OCI-LY1 (cell line): ENCODE measurements around the gene AAK1.

Experiments
- H2AFZ ChIP-seq: fragments of 200-600 bp; sonication (generic), shearing (Covaris generic); 2 replicates; pipeline ENCODE4 v1.6.0; 2014; ENCODE audit warnings: antibody characterized with exemption, mild to moderate bottlenecking, low read length
- H3F3A ChIP-seq: fragments of 200-600 bp; sonication (generic), shearing (Covaris generic); 2 replicates; pipeline ENCODE4 v1.6.0; 2014; ENCODE audit warnings: mild to moderate bottlenecking, antibody characterized with exemption, low read length, moderate library complexity; ENCODE audit not compliant: insufficient read depth
- H3K27ac ChIP-seq: fragments of 200-600 bp; sonication (generic); 2 replicates; pipeline ENCODE4 v1.5.1; 2014; ENCODE audit warnings: low read length, mixed run types, mild to moderate bottlenecking, low read depth; ENCODE audit not compliant: poor library complexity, severe bottlenecking
- H3K27me3 ChIP-seq: fragments of 200-600 bp; sonication (generic); 2 replicates; pipeline ENCODE4 v1.6.0; 2014; ENCODE audit warnings: antibody characterized with exemption, mild to moderate bottlenecking, low read length, moderate library complexity; ENCODE audit not compliant: insufficient read depth
- H3K36me3 ChIP-seq: fragments of 200-600 bp; sonication (generic); 2 replicates; pipeline ENCODE4 v1.6.1; 2014; ENCODE audit warnings: mild to moderate bottlenecking, antibody characterized with exemption, low read length, moderate library complexity, mixed read lengths; ENCODE audit not compliant: insufficient read depth
- H3K4me1 ChIP-seq: fragments of 200-600 bp; sonication (generic); 2 replicates; pipeline ENCODE4 v1.5.1; 2014; ENCODE audit warnings: mild to moderate bottlenecking, low read length, moderate library complexity; ENCODE audit not compliant: insufficient read depth, severe bottlenecking
- H3K4me2 ChIP-seq: fragments of 200-600 bp; sonication (generic), shearing (Covaris generic); 2 replicates; pipeline ENCODE4 v1.6.1; 2014; ENCODE audit warnings: low read length
- H3K4me3 ChIP-seq: fragments of 200-600 bp; sonication (generic); 2 replicates; pipeline ENCODE4 v1.5.1; 2014; ENCODE audit warnings: low read length, low read depth, mild to moderate bottlenecking, mixed read lengths; ENCODE audit not compliant: poor library complexity, severe bottlenecking
- H3K79me2 ChIP-seq: fragments of 200-600 bp; shearing (Covaris generic); 2 replicates; pipeline ENCODE4 v1.6.1; 2016; ENCODE audit warnings: mixed run types, low read length, mixed read lengths; ENCODE audit not compliant: insufficient read depth
- H3K9ac ChIP-seq: fragments of 200-600 bp; sonication (generic), shearing (Covaris generic); 2 replicates; pipeline ENCODE4 v1.6.1; 2014; ENCODE audit warnings: mild to moderate bottlenecking, low read length, mixed read lengths
- H3K9me2 ChIP-seq: fragments of 200-600 bp; sonication (generic), shearing (Covaris generic); 2 replicates; pipeline ENCODE4 v1.6.1; 2014; ENCODE audit warnings: low read depth, mild to moderate bottlenecking, low read length, mixed read lengths
- H3K9me3 ChIP-seq: fragments of 200-600 bp; shearing (Covaris generic); 2 replicates; pipeline ENCODE4 v1.6.1; 2014; ENCODE audit warnings: low read length, mixed read lengths
- H4K20me1 ChIP-seq: fragments of 200-600 bp; sonication (generic), shearing (Covaris generic); 2 replicates; pipeline ENCODE4 v1.6.0; 2016; ENCODE audit warnings: mild to moderate bottlenecking, low read length; ENCODE audit not compliant: insufficient read depth
- CTCF ChIP-seq: fragments of 200-600 bp; sonication (generic), shearing (Covaris generic); IDR thresholded peaks from 2 replicates; pipeline ENCODE4 v1.5.1; 2017; ENCODE audit warnings: mild to moderate bottlenecking, antibody characterized with exemption, low read length, moderate library complexity, mixed read lengths
- EZH2 ChIP-seq: fragments of 200-600 bp; sonication (generic), shearing (Covaris generic); IDR thresholded peaks from 2 replicates; pipeline ENCODE4 v1.8.0; 2017; ENCODE audit warnings: borderline replicate concordance, mixed run types, mild to moderate bottlenecking, antibody characterized with exemption, low read length, moderate library complexity, mixed read lengths

The AAK1 gene

DNA sequence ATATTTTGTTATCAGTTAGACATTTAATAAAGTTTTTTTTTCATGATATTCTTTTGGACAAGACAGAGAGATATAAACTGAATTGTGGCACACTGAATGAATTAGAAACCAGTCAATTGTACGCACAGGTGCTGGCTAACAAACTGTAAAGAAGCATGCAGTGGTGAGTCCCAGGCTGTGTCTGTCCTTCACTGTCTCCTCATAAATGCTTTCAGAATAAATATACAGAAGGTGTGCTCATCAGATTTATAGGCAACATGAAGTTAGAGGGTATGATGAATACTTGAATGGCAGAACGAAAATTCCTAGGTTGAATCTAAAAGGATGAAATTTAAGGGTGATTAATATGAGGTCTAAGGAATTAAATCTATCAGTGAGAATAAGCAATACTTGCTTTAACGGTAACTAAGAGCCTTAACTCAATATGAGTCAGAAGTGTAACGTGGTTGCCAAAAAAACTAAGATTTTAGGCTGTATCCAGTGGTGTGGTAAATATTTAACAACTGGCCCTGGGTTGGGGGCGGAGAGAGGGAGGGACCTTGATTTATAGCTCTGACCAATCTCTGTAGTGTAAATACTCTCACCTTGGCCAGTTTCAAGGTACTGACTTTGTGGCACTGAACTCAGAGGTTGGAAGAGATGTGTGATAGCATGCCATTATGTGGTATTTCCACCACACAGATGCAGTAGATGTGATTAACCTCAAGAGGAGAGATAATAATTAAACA is 41.9 kb upstream of the AAK1 start:
- no peak overlapping the region for H3K9ac ChIP-seq
- no peak overlapping the region for H3K4me3 ChIP-seq
- no peaks in the 10 kb centered on the region for H3K9me3 ChIP-seq
- TF ChIP-seq CTCF (no peak), EZH2 (no peak)
- no peaks in the 10 kb centered on the region for H3K27me3 ChIP-seq
- no peak overlapping the region for H3K4me2 ChIP-seq
- no peak overlapping the region for H2AFZ ChIP-seq
- no peaks in the 10 kb centered on the region for H3K79me2 ChIP-seq
- no peaks in the 10 kb centered on the region for H3K36me3 ChIP-seq
- no peaks in the 10 kb centered on the region for H4K20me1 ChIP-seq
- no peak overlapping the region for H3K27ac ChIP-seq
- no peaks in the 10 kb centered on the region for H3K4me1 ChIP-seq
- no peaks in the 10 kb centered on the region for H3K9me2 ChIP-seq
- H3F3A ChIP-seq = 0 out of 2 replicates have a peak, but pooled peaks cover 3% of the 10 kb centered on the region

- Histone ChIP-seq H3K9me3 (no peaks in the 10 kb centered on the region), H4K20me1 (no peaks in the 10 kb centered on the region), H3K79me2 (no peaks in the 10 kb centered on the region), H3F3A (0 out of 2 replicates have a peak, but pooled peaks cover 3% of the 10 kb centered on the region), H3K9ac (no peak overlapping the region), H3K27me3 (no peaks in the 10 kb centered on the region), H3K4me2 (no peak overlapping the region), H3K27ac (no peak overlapping the region), H3K9me2 (no peaks in the 10 kb centered on the region), H3K4me3 (no peak overlapping the region), H3K4me1 (no peaks in the 10 kb centered on the region), H3K36me3 (no peaks in the 10 kb centered on the region), H2AFZ (no peak overlapping the region)
- no peak for TF ChIP-seq CTCF
- TF ChIP-seq EZH2 = no peak
These were observed 39.8 kb upstream of the AAK1 start for GRCh38 chr2:69683170-69683971.

DNA sequence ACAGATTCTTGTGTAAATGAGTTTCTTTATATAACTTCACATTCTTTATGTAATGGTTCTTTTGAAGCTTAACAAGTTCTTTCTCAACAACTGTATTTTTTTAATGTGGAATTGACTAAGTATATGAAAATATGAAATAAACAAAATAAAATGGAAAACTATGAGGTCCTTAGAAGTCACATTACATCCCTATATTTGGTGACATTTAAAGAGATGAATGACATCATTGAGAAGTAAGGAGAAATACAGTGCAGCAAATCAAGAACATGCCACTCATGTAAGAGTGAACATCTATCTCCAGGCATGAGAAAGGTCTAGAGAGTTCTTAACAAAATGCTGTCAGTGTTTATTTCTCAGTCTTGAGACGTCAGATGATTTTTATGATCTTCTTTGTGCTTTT is 39.0 kb upstream of the AAK1 start:
- Histone ChIP-seq H3K9me3 (no peaks in the 10 kb centered on the region), H4K20me1 (no peaks in the 10 kb centered on the region), H3K79me2 (no peaks in the 10 kb centered on the region), H3K36me3 (no peaks in the 10 kb centered on the region), H3K9ac (no peak overlapping the region), H3K4me1 (no peaks in the 10 kb centered on the region), H2AFZ (no peak overlapping the region), H3K4me3 (no peak overlapping the region), H3F3A (0 out of 2 replicates have a peak, but pooled peaks cover 3% of the 10 kb centered on the region), H3K27me3 (no peaks in the 10 kb centered on the region), H3K9me2 (no peaks in the 10 kb centered on the region), H3K27ac (no peak overlapping the region), H3K4me2 (no peak overlapping the region)
- TF ChIP-seq CTCF (no peak), EZH2 (no peak)
